Measurements from ENCODE around the gene PRDX2.
"Not testable (repeated sequence)": the region's sequence is repeated elsewhere in the genome, so short reads cannot be mapped to it uniquely, and the experiment has no call there.

PRDX2 gene

GRCh38 chr19:12825254-12826131, 23.9 kb upstream of the PRDX2 start:
- no peak for DNase-seq (ENCODE audit: low spot score)

GRCh38 chr19:12821761-12822160, 20.2 kb upstream of the PRDX2 start:
- peak; percentile 81 for DNase-seq (ENCODE audit: low spot score)

GRCh38 chr19:12817810-12818209, 16.2 kb upstream of the PRDX2 start:
- not testable (repeated sequence) for DNase-seq (ENCODE audit: low spot score)

- not testable (repeated sequence) for DNase-seq (ENCODE audit: low spot score)
Observed at GRCh38 chr19:12817188-12817587, 15.6 kb upstream of the PRDX2 start.

- DNase-seq (ENCODE audit: low spot score), result no peak
Observed at GRCh38 chr19:12815088-12815487, 13.5 kb upstream of the PRDX2 start.

- peak; percentile 92 for DNase-seq (ENCODE audit: low spot score)
Observed at GRCh38 chr19:12806242-12807081, 4.9 kb upstream of the PRDX2 start, which contains the start of gene RNASEH2A. Gene RNASEH2A, plus strand, starts transcription at chr19:12806584. Its CDS starts 90 bp downstream, at chr19:12806674.

GRCh38 chr19:12804051-12804450, 2.5 kb upstream of the PRDX2 start:
- no peak for DNase-seq (ENCODE audit: low spot score)

- DNase-seq (ENCODE audit: low spot score), result no peak
Observed at GRCh38 chr19:12802267-12803106, 887 bp upstream of the PRDX2 start.

- DNase-seq (ENCODE audit: low spot score), result no peak
Observed at GRCh38 chr19:12800923-12801465, 606 bp downstream of the PRDX2 start.

GRCh38 chr19:12800466-12800770, 1.2 kb downstream of the PRDX2 start:
- no peak for DNase-seq (ENCODE audit: low spot score)

- no peak for DNase-seq (ENCODE audit: low spot score)
Observed at GRCh38 chr19:12799742-12800465, 1.7 kb downstream of the PRDX2 start.

- DNase-seq (ENCODE audit: low spot score), result not testable (repeated sequence)
Observed at GRCh38 chr19:12797607-12798006, 4.0 kb downstream of the PRDX2 start.

- no peak for DNase-seq (ENCODE audit: low spot score)
Observed at GRCh38 chr19:12797141-12797587, 4.4 kb downstream of the PRDX2 start.

- peak; percentile 86 for DNase-seq (ENCODE audit: low spot score)
Observed at GRCh38 chr19:12796146-12797071, 5.2 kb downstream of the PRDX2 start.

- DNase-seq (ENCODE audit: low spot score), result no peak
Observed at GRCh38 chr19:12794971-12795381, 6.6 kb downstream of the PRDX2 start.

- DNase-seq (ENCODE audit: low spot score), result no peak
Observed at GRCh38 chr19:12794196-12794941, 7.2 kb downstream of the PRDX2 start.

- peak; percentile 94 for DNase-seq (ENCODE audit: low spot score)
Observed at GRCh38 chr19:12793290-12794195, 8.1 kb downstream of the PRDX2 start.

GRCh38 chr19:12792853-12793289, 8.7 kb downstream of the PRDX2 start:
- DNase-seq (ENCODE audit: low spot score), result no peak
